ENCODE measurements around the gene MAP1B.
"Not testable (repeated sequence)": the region's sequence is repeated elsewhere in the genome, so short reads cannot be mapped to it uniquely, and the experiment has no call there.

Gene MAP1B

DNA sequence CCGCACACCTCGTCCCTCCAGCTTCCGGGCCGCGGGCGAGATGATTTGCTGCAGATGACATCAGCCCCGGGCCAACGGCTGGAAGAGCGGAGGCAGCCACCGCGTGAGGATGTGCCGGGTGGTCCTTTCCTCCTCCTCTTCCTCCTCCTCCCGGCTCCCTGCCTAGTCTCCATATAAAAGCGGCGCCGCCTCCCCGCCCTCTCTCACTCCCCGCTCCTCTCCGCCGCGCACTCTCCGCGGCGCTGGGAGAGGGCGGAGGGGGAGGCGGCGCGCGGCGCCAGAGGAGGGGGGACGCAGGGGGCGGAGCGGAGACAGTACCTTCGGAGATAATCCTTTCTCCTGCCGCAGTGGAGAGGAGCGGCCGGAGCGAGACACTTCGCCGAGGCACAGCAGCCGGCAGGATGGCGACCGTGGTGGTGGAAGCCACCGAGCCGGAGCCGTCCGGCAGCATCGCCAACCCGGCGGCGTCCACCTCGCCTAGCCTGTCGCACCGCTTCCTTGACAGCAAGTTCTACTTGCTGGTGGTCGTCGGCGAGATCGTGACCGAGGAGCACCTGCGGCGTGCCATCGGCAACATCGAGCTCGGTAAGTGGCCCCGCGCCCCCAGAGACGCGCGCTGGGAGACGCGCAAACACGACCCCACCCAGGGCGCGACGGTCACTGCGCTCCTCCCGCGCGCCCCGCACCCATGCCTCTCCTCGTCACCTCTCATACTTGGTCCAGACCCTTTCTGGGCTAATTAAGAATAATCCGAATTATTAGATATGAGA lies at the start of gene MAP1B:
MAP1B (plus strand) TSS at position 345 of the 770 bp plus-strand sequence; CDS start at position 402, 57 bp downstream.
- peak; percentile 64 for DNase-seq (ENCODE audit: low read depth)

DNA sequence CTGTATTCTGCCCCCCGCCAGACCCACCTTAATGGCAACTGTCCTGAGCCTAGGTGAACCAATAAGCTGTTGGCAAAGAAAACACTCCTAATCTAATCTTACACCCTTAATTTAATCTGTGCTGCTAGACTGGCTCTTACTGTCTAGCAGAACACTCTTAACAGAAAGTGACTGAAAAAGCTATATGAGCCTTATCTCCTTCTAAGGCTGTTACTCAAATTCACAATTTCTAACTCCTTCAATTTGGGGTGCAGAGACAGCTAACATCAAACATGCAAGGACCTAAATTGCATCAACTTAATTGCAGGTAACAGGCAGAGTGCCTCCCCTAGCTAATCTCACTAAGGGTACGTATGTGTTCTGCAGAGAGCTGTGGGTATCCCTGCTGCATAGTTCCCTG lies 49.5 kb upstream of the MAP1B start:
- DNase-seq (ENCODE audit: low read depth), result no peak

DNA sequence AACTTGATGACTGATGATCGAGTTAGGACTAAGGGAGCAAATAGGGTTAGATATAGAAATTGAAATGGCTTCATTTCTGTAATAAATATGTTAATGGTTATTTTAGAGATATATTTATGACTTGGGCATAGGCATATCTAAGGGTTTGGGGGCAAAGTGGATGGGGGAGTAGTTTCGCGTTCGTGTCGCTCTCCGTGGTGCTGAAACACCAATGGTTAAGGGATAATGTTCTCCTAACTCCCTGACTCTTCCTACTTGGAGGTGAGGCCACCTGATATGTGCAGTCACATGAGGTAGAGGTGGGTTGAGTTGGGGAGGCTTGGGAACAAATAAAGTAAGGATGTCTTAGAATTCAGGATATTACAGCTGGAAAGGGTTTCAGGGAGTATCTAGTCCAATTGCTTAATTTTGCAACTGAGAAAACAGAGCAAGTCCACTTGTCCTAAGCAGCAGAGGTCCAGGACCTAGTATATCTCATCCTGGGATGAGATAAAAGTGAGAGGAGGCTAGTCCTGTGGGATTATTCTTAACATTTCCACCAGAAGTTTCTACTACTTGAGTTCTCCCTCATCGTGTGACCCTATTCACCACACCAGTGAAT lies 44.0 kb upstream of the MAP1B start:
- DNase-seq (ENCODE audit: low read depth), result no peak

DNA sequence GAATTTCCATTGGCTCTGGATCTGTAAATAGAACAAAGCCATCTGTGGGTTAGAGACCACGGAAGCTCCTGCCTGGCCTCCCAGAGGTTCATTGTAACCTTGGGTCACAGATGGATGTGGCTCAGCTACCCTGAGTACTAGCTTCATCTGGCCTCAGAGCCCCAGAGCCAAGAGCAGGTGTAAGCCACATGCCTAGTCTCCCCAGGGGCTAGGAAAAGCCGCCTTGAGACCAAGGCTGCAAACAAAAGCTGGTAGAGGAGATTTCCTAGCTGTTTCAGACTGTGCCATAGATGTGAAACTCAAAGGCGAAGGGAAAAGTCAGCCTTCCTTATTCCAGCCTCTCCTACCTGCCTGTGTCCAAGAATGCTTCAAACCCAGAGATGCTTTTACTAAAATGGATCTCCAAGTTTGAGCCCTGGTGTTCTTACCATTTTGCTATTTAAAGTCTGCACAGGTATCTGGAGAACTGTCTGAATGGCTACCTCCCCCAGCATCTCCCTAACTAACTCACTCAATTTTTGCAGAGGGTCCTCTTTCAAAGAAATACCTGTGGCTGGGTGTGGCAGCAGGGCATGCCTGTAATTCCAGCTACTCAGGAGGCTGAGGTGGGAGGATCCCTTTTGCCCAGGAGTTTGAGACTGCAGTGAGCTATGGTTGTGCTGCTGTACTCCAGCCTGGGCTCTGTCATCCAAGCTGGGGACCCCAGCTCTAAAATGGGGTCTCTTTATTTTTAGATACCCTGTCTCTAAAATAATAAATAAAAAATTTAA lies 42.3 kb upstream of the MAP1B start:
- no peak for DNase-seq (ENCODE audit: low read depth)

DNA sequence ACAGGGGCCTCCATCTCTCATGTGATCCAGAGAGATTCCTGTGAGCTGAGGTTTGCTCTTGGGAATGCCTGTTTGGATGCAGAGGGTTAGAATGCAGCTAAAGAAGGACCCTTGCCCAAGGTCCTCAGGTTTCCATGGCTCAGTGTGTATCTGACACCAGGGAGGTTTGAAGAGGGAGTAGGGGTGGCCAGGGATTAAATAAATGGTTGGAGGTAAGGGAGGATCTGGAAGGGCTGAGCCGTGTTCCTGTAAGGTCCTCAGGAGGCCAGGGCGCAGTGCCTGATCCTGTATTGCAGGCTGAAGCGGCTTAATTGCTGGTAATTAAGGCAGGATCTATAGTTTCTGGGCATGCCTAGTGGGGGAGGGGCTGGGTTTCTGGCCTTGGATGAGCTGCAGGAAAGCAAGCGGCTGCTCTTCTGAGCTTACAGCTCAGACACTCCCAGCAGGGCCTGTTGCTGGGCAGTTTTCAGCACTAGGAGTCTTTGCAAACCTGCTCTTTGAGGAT lies 41.5 kb upstream of the MAP1B start:
- no peak for DNase-seq (ENCODE audit: low read depth)

DNA sequence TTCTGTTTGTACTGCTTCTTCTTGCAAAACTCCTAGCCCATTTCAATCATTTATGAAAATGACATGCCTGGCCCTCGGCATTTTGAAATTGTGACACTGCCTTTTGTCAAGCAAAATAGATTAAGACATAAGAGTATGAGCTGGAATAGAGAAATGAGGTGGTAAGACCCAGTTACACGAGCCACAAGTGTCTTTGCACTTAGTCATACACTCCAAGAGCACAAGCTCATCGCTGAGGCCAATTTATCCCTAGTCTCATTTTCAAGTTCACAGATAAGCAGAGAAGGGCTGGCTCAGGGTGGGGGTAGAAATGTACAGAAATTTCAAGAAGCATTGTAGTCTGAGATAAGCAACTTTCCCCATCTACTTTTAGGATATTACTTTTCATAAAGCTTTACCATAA lies 40.6 kb upstream of the MAP1B start:
- peak; percentile 54 for DNase-seq (ENCODE audit: low read depth)

DNA sequence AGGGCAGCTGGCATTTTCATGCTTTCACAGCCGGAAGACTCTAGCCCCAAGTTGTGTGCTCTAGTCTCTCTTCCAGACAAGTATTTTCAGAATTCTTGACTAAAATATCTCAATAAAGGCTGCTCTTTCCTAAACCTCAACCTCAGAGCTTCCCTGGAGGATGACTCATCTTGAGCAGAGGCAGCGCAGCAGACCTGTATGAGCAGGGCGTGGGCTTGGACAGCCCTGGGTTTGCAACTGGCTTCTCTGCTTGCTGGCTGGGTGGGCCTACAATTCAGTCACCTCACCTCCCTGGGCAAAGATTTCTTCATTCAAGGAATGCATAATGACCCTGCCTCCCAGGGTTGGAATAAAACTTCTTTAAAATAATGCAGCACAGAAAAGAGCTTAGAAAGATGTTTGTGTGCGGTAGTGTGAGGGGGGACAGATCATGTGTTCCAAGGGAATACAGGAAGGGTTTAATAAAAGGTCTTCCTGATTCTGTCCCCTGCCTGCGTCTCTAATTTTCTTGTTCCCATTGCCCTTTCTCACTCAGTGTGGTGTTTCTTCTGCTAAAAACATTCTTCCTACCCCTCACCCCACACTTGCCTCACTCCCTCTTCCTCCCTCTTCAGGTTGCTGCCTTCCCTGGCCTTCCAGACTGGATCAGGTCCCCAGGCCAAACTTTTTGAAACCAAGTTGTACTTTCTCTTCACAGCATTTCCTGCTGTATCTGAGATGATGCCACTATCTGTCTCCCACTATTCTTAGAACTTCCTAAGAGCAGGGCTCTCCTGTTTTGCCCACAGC lies 39.4 kb upstream of the MAP1B start:
- DNase-seq (ENCODE audit: low read depth), result peak; percentile 33

DNA sequence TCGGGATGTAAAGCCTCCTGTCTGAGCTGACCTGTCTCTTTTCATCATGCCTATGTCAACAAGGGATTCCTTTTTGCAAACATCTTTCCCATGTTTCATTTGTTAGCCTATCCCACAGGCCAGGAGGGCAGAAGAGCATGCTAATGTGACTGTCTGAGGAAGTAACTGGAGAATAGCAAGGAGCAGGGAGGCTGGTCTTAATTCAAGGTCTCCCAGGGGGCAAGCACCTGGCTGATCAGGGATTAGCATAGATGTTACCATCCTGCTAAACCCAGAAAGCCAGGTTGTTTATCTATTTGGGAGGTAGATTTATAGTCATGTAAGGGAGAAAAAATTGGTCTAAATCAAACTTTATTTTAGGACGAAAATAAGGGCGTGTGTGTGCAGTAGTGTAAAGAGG lies 36.7 kb upstream of the MAP1B start:
- no peak for DNase-seq (ENCODE audit: low read depth)

DNA sequence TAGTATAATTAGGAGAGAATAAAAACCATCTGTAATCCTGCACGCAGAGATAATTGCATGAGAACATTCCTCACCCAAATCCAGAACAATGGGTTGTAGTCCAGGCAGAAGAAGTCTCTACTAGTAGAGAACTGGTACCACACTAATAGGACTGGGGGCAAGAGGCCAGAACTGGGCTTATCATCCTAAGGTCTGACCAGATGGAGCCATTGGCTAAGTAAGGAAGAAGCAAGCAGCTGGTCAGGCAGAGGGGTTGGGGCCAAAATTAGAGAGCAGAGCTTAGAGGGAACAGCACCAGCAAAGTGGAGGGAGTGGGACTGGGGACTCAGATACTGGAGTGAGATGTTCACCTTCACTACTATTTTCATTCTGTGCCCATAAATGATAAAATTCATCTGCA lies 35.4 kb upstream of the MAP1B start:
- DNase-seq (ENCODE audit: low read depth), result no peak

DNA sequence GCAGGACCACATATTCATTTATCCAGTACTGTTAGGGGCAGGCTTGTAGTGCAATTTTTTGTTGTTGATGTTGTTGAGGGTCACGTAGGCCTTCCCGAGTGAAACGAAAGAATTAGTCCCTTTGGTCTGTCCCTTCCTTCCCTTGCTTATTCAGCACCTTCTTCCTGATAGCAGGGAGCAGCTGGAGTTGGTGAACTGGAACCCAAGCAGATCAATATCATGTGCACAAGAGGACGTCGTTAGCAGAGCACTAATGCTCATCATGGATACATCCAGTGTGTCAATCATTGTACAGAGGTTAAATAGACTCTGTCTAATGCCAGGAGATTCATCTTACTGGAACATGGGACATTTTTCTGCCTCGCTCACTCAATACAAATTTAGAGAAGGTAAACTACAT lies 33.0 kb upstream of the MAP1B start:
- DNase-seq (ENCODE audit: low read depth), result no peak

DNA sequence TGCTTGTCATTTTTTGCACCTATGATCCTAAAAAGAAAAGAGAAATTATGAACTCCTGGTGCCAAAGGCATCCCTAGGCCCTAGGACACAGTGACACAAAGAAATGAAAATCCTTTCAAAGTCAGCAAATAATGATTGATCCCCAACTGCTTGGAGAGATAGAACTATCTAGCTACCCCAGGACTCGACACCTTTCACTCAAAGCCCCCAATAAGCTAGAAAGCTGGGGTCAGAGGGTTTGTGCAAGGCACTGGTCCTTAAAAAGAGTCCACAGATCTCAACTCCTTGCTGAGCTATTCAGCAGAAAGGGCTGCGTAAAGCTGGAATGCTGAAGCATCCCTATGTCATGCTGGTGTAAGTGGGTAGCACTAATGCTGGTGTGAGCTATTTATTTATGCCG lies 31.8 kb upstream of the MAP1B start:
- DNase-seq (ENCODE audit: low read depth), result no peak

DNA sequence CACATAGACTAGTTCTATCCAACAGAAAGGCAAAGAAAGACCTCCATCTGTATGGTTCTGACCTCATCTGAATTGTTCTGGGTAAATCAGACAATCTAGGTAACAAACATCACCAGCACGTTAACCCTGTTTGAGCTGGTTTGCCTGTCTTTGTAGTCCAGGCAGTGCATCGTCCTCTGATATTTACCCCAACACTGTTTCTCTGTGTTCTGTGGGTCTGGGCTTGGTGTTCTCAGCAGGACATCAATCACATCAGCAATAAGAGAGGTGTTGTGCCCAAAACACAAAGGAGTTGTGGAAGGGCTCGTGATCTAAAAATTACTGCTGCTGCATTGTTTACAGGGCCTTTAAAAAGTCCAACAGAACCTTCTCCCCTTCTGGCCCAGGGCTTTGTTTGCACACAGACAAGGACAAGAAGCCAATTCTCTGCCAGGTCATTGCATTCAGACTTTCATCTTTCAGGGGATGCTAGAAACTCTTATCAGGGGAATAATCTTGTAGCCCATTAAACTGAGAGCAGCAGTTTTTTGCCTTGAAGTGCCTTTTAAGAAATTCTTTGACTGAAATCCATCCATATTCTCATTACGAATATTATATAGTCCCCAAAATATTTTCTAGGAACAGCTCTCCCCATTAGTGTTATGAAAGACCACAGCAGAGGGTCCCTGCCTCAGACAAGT lies 30.5 kb upstream of the MAP1B start:
- no peak for DNase-seq (ENCODE audit: low read depth)

DNA sequence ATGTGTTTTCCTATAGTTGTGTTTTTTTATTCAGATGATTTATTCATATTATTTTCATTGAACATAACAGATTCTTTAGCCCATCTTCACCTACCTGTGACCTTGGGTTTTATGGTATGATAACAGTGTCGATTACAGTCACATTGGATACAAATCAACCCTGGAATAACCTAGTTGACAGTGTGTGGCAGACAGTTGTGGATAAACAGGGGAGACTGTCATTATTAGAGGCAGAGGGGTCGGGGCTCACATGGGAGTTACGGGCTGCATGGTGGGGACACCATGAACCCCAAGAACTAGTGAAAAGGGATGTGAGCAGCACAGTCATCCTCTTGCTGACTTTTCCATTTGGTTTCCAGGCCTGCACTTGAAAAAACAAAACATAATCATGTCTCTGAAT lies 29.9 kb upstream of the MAP1B start:
- DNase-seq (ENCODE audit: low read depth), result no peak

DNA sequence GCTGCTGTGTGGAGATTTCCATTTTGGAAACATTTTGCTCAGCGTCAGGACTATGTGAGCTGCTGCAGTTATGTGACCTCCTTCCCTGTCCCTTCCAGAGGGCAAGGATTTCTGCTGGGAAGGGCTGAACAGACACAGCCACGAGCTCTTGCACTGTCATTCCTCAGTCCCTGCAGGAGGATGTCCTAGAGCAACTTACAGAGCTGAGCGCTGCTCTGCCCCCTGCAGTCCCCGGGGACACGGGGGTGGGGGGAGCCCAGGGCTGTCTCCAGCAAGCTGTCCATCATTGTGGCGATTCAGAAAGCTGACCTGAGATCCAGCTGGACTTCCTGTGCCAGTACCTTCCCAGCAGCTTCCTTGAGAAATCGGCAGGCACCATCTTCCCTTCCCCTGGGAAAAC lies 28.0 kb upstream of the MAP1B start:
- DNase-seq (ENCODE audit: low read depth), result no peak

DNA sequence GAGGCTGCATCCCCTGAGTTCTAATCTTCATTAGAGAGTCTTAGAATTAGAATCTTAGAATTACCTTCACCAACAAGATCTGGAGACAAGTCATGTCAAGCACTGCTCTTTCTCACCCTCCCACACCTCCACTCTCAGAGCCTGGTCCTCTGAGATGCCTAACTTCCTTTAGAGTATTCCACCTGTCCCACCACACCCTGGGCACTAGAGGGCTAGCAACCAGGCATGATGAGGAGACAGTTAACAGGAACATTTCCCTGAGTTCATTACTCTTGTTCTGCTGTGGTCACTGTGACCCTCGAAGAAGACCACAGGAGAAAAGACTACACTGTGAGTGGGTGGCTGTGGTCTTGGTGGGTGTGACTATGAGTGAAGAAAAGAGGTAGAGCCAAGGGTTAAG lies 25.2 kb upstream of the MAP1B start:
- DNase-seq (ENCODE audit: low read depth), result no peak

DNA sequence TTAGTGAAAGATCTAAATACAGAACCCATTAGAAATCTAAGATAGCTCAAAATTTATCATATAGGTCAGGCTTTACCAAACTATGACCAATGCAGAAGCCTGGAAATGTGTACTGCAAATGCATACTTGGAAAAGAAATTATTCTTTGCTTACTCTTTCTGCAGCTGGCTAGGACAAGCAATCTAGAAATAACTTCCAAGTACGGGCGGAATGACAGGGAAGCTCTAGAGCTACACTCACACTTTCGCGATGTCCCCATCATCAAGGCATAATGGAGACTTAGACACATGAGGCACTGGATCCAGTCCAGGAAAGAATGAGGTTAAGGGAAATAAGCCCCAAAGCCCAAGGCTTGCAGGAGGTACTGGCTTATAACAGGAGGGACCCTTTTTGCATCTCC lies 22.4 kb upstream of the MAP1B start:
- no peak for DNase-seq (ENCODE audit: low read depth)

DNA sequence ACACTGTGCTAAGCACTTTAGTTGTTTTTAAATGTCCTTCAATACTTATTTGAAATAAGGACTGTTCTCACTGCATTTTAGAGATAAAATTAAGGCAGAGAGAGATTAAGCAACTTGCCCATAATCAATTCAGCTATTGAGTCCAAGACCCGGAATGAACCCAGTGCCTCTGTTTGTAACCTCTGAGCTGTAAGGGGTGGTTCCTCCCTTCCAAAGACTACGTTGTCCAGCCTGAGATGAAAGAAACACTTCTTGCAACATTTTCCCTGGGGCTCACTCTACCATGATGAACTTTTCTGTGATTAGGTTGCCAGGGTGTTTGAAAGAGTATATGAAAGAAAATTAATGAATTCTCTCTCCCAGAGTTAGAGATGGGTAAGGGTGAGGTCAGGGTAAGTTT lies 22.0 kb upstream of the MAP1B start:
- DNase-seq (ENCODE audit: low read depth), result no peak

DNA sequence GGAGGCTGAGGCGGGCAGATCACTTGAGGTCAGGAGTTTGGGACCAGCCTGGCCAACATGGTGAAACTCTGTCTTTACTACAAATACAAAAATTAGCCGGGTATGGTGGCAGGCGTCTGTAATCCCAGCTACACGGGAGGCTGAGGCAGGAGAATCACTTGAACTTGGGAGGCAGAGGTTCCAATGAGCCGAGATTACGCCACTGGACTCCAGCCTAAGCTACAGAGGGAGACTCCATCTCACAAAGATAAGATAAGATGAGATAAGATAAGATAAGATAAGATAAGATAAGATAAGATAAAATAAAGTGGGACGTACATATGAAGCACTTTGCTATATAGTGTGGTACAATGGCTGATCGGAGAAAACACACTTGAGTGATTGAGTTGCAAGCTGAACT lies 17.6 kb upstream of the MAP1B start:
- DNase-seq (ENCODE audit: low read depth), result not testable (repeated sequence)

DNA sequence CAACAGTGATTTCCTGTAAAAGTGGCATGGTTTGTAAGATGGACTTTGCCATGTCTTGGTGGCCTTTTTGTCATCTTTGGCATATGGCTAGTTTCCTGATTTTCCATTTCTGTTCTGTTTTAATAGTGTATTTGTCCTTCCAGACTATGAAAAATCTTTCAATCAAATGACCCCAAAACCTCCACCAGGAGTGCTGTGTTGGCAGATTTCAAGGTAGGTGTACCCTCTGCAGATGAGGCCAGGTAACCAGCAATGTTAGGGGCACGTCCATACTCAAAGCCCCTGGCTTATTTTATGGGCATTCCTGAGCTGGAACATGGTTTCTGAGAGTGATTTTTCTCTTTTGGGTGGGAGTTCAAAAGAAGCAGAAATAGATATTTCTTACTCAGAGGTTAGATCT lies 15.2 kb upstream of the MAP1B start:
- no peak for DNase-seq (ENCODE audit: low read depth)

DNA sequence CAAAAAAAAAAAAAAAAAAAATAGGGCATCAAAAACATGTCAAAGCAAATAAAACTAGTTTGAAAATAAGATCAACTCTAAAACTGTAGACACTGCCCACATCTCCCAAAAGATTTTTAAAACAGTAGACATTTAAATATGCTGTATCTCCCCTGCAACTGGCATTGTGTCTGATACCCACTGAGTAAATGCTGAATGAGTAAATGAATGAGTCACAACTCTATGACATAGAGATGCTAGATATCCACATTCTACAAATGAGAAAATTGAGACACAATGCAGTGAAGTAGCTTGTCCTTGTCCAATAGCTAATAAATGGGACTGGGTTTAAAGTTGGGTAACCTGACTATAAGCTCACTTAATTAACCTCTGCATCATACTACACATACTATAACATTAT lies 14.1 kb upstream of the MAP1B start:
- DNase-seq (ENCODE audit: low read depth), result no peak

DNA sequence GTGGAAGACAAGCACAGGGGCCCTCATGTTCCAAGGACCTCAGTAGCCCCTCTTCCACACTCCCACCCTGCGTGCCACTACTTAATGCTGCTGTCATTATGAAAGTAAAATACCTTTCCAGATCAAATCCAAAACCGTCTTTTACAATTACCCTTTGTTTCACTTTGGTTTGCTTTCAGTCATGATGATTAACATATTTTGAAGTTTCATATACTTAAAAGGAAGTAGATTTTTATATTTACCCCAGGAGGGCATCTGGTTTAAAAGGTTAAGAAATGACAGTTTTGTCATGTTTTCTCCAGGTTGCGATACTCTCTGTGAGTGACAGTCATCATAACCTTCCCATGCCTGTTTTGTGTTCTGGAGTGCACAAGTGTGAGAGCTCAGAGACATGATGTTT lies 13.5 kb upstream of the MAP1B start:
- no peak for DNase-seq (ENCODE audit: low read depth)
